SU-DHL-6 (cell line): Measurements from ENCODE around the gene SLC12A8.

ENCODE experiments used
- EZH2phosphoT487 ChIP-seq: fragments of 200-600 bp; sonication (generic), shearing (Covaris generic); conservative IDR thresholded peaks from 2 replicates; pipeline ENCODE4 v1.6.1; 2018; ENCODE audit warnings: mild to moderate bottlenecking, antibody characterized with exemption, low read length, moderate library complexity, mixed read lengths
- TF ChIP-seq, protein P1 (sequence below): fragments of 200-600 bp; sonication (generic); IDR thresholded peaks from one replicate; pipeline ENCODE4 v1.5.1; 2017; ENCODE audit warnings: antibody characterized with exemption, mild to moderate bottlenecking, low read length, moderate library complexity; ENCODE audit not compliant: insufficient read depth, poor library complexity, severe bottlenecking

DNA sequence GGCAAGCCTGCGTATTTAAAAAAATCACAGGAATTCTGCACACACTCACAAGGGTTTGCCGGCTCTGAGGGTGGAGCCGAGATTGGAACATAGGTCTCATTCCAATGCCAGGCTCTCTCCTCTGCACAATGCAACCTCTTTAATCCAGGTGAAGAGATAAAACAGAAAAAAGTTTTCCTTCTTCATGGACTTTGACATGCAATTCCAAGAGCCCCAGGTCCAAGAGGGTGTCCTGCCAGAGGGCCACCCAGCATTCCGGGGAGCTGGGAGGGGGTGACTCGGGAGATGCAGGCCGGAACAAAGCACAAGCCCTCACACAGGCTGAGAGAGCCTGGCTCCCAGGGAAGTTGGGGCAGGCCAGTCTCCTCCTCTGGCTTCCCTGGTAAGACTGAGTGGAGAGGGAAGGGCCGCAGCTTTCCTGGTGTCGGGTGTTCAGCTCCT lies 6.7 kb upstream of the SLC12A8 start:
- TF ChIP-seq, protein P1, sequence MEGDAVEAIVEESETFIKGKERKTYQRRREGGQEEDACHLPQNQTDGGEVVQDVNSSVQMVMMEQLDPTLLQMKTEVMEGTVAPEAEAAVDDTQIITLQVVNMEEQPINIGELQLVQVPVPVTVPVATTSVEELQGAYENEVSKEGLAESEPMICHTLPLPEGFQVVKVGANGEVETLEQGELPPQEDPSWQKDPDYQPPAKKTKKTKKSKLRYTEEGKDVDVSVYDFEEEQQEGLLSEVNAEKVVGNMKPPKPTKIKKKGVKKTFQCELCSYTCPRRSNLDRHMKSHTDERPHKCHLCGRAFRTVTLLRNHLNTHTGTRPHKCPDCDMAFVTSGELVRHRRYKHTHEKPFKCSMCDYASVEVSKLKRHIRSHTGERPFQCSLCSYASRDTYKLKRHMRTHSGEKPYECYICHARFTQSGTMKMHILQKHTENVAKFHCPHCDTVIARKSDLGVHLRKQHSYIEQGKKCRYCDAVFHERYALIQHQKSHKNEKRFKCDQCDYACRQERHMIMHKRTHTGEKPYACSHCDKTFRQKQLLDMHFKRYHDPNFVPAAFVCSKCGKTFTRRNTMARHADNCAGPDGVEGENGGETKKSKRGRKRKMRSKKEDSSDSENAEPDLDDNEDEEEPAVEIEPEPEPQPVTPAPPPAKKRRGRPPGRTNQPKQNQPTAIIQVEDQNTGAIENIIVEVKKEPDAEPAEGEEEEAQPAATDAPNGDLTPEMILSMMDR: no peak
- no peak for TF ChIP-seq EZH2phosphoT487
